Fibroblast of lung (primary cell): ENCODE results near the gene GRB2. TPM values are rescaled to one million over a fixed set of nuclear protein-coding genes. Genes with fewer than 3 reads are reported as not detected.

ENCODE experiments used
- DNase-seq, 2 donors: peaks; one replicate each; pipeline versions ENCODE4 v3.0.0 to v3.0.0-alpha.2; 2010; ENCODE audit warnings: low read depth in 2 of 2
- H2AFZ ChIP-seq: 2 replicates; pipeline ENCODE4 v1.5.1; 2012; ENCODE audit warnings: low read length, control low read depth, inconsistent platforms
- H3K27ac ChIP-seq: 2 replicates; pipeline ENCODE4 v1.5.1; 2011; ENCODE audit warnings: low read length, control low read depth; ENCODE audit not compliant: insufficient read depth
- H3K27me3 ChIP-seq: 2 replicates; pipeline ENCODE4 v1.5.1; 2011; ENCODE audit warnings: mild to moderate bottlenecking, low read length; ENCODE audit not compliant: control insufficient read depth, insufficient read depth
- H3K36me3 ChIP-seq: 2 replicates; pipeline ENCODE4 v1.5.1; 2011; ENCODE audit warnings: low read length; ENCODE audit not compliant: control insufficient read depth, insufficient read depth
- H3K4me1 ChIP-seq: 2 replicates; pipeline ENCODE4 v1.5.1; 2011; ENCODE audit warnings: low read length; ENCODE audit not compliant: control insufficient read depth, insufficient read depth; ENCODE audit errors: extremely low read depth
- H3K4me2 ChIP-seq: 2 replicates; pipeline ENCODE4 v1.5.1; 2011; ENCODE audit warnings: low read length, control low read depth; ENCODE audit not compliant: insufficient read depth; ENCODE audit errors: extremely low read depth
- H3K4me3 ChIP-seq, 4 experiments: fragments of 200-600 bp in 1 of 4; sonication (generic) in 1 of 4; replicated peaks in 1 of 4; 2 replicates each; pipeline ENCODE4 v1.5.1; 2011 to 2016; ENCODE audit warnings: low read length in 4 of 4, low read depth in 3 of 4, mild to moderate bottlenecking in 3 of 4, control low read depth in 2 of 4, inconsistent platforms in 1 of 4, mixed read lengths in 1 of 4; ENCODE audit not compliant: insufficient read depth in 1 of 4; ENCODE audit errors: control extremely low read depth in 1 of 4
- H3K79me2 ChIP-seq: 2 replicates; pipeline ENCODE4 v1.5.1; 2012; ENCODE audit warnings: mild to moderate bottlenecking, low read length, inconsistent platforms; ENCODE audit not compliant: control insufficient read depth, insufficient read depth
- H3K9ac ChIP-seq: 2 replicates; pipeline ENCODE4 v1.5.1; 2011; ENCODE audit warnings: mild to moderate bottlenecking, low read length, control low read depth; ENCODE audit not compliant: insufficient read depth
- H3K9me3 ChIP-seq: 2 replicates; pipeline ENCODE4 v1.5.1; 2012; ENCODE audit warnings: low read depth, low read length; ENCODE audit not compliant: control insufficient read depth, insufficient read depth
- H4K20me1 ChIP-seq: 2 replicates; pipeline ENCODE4 v1.5.1; 2011; ENCODE audit warnings: low read length; ENCODE audit not compliant: control insufficient read depth, insufficient read depth; ENCODE audit errors: extremely low read depth
- EZH2 ChIP-seq: IDR thresholded peaks from 2 replicates; pipeline ENCODE4 v1.5.1; 2012; ENCODE audit warnings: low read length, control low read depth, mild to moderate bottlenecking; ENCODE audit errors: missing control alignments
- polyA plus RNA-seq, 2 donors: library from polyadenylated mRNA; depleted of rRNA in 1 of 2; stranded (reverse) in 1 of 2; unstranded in 1 of 2; fragments of >200 nt; gene quantifications; 2 replicates each; pipeline ENCODE4 v1.2.1, GENCODE V29; 2011 to 2012; ENCODE audit warnings: missing spikeins in 1 of 2
- total RNA-seq: library from RNA; depleted of rRNA; stranded (reverse); fragments of >200 nt; gene quantifications from 2 replicates; pipeline ENCODE4 v1.2.1, GENCODE V29; 2014
- TF ChIP-seq, protein P1 (sequence below), 2 donors: IDR thresholded peaks in 1 of 2; conservative IDR thresholded peaks in 1 of 2; 1 replicate in 1 of 2; 2 replicates in 1 of 2; pipeline ENCODE4 v1.5.1; 2011 to 2012; ENCODE audit warnings: low read length in 2 of 2, control low read depth in 1 of 2, inconsistent platforms in 1 of 2, low read depth in 1 of 2, mild to moderate bottlenecking in 1 of 2

The GRB2 gene
- total and polyA plus RNA-seq, 2 donors (not counting 1 experiment from before 2014, with no cell fraction given), result 68.9 to 69.7 TPM

DNA sequence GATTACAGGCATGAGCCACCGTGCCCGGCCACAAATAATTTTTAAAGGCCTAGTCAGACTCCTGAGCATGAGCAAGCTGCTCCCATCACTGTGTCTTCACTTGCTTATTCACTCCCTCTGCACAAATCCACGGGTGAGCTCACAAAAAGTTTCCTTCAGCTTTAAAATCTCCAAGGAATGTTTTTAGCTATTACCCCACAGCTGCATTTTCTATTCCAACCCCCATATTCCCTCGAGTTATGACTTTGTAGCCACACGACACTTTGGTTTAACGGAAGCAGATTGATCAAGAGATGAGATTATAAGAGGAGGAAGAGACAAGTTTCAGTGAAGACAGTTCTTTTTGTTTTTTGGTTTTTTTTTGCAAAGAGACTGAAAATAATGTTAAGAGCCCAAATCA, 67.1 kb downstream of the GRB2 start:
- Histone ChIP-seq H3K79me2 (peaks cover 23% of the 10 kb centered on the region), H2AFZ (no peak overlapping the region), H3K9ac (no peak overlapping the region), H3K36me3 (no peaks in the 10 kb centered on the region), H3K27me3 (no peaks in the 10 kb centered on the region), H3K4me3 (no peak overlapping the region), H3K4me1 (no peaks in the 10 kb centered on the region), H3K9me3 (no peaks in the 10 kb centered on the region), H4K20me1 (no peaks in the 10 kb centered on the region), H3K27ac (no peak overlapping the region), H3K4me2 (no peak overlapping the region)
- TF ChIP-seq, protein P1, sequence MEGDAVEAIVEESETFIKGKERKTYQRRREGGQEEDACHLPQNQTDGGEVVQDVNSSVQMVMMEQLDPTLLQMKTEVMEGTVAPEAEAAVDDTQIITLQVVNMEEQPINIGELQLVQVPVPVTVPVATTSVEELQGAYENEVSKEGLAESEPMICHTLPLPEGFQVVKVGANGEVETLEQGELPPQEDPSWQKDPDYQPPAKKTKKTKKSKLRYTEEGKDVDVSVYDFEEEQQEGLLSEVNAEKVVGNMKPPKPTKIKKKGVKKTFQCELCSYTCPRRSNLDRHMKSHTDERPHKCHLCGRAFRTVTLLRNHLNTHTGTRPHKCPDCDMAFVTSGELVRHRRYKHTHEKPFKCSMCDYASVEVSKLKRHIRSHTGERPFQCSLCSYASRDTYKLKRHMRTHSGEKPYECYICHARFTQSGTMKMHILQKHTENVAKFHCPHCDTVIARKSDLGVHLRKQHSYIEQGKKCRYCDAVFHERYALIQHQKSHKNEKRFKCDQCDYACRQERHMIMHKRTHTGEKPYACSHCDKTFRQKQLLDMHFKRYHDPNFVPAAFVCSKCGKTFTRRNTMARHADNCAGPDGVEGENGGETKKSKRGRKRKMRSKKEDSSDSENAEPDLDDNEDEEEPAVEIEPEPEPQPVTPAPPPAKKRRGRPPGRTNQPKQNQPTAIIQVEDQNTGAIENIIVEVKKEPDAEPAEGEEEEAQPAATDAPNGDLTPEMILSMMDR (conservative IDR thresholded peaks at IDR 0.05 in 1 of 2, IDR thresholded peaks at IDR 0.05 in 1 of 2; ENCODE audit: low read depth in 1 of 2, low read length in 2 of 2), result no peak
- no peak for TF ChIP-seq EZH2
- peak in 1 of 2 donors; percentile 55 for DNase-seq

DNA sequence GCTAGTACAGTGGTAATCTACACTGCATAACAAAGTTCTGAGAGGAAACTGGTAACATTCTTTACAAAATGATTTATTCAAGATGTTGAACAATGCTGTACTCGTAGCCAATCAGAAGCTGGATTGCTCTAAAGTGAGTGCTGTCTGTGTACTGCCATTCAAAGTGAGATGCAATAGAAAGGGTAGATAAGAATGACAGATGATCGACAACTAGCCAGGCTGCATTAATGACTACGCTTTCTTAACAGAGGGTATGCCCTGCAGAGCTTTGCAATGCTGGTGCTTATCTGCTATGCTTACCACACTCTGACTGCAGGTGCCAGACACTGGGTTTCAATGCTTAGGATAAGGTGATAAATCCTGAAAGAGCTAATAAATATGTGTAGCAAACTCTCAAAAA, 70.2 kb downstream of the GRB2 start:
- no peak overlapping the region for H3K4me2 ChIP-seq
- TF ChIP-seq, protein P1 (conservative IDR thresholded peaks at IDR 0.05 in 1 of 2, IDR thresholded peaks at IDR 0.05 in 1 of 2; ENCODE audit: low read depth in 1 of 2, low read length in 2 of 2), result no peak
- no peak for TF ChIP-seq EZH2
- no peaks in the 10 kb centered on the region for H3K9me3 ChIP-seq
- no peak overlapping the region for H3K4me3 ChIP-seq
- no peaks in the 10 kb centered on the region for H3K4me1 ChIP-seq
- H3K9ac ChIP-seq, result no peak overlapping the region
- H2AFZ ChIP-seq, result no peak overlapping the region
- DNase-seq, result no peak
- no peaks in the 10 kb centered on the region for H4K20me1 ChIP-seq
- H3K79me2 ChIP-seq, result peaks cover 15% of the 10 kb centered on the region
- no peak overlapping the region for H3K27ac ChIP-seq
- H3K27me3 ChIP-seq, result no peaks in the 10 kb centered on the region
- peaks cover 5% of the 10 kb centered on the region for H3K36me3 ChIP-seq

DNA sequence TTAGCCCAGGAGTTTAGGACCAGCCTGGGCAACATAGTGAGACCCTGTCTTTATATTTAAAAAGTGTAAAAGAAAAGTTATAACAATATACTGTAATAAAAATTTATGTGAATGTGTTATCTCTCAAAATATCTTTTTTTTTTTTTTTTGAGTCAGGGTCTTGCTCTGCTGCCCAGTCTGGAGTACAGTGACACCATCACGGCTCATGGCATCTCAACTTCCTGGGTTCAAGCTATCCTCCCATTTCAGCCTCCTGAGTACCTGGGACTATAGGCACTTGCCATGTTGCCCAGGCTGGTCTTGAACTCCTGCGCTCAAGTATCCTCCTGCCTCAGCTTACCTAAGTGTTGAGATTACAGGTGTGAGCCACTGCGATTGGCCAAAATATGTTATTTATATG, 70.8 kb downstream of the GRB2 start:
- Histone ChIP-seq H3K4me2 (no peak overlapping the region), H3K27me3 (no peaks in the 10 kb centered on the region), H3K9me3 (no peaks in the 10 kb centered on the region), H3K79me2 (peaks cover 15% of the 10 kb centered on the region), H3K9ac (no peak overlapping the region), H3K36me3 (peaks cover 5% of the 10 kb centered on the region), H3K4me1 (no peaks in the 10 kb centered on the region), H4K20me1 (no peaks in the 10 kb centered on the region), H2AFZ (no peak overlapping the region), H3K4me3 (no peak overlapping the region), H3K27ac (no peak overlapping the region)
- DNase-seq, result no peak
- no peak for TF ChIP-seq EZH2
- TF ChIP-seq, protein P1 (conservative IDR thresholded peaks at IDR 0.05 in 1 of 2, IDR thresholded peaks at IDR 0.05 in 1 of 2; ENCODE audit: low read depth in 1 of 2, low read length in 2 of 2), result no peak
